Fibroblast of lung (primary cell): ENCODE data around the gene KIAA0232. TPM values are rescaled to one million over a fixed set of nuclear protein-coding genes. Genes with fewer than 3 reads are reported as not detected.

Experiments used
- DNase-seq, 2 donors: peaks; one replicate each; pipeline versions ENCODE4 v3.0.0 to v3.0.0-alpha.2; 2010; ENCODE audit warnings: low read depth in 2 of 2
- H2AFZ ChIP-seq: 2 replicates; pipeline ENCODE4 v1.5.1; 2012; ENCODE audit warnings: low read length, control low read depth, inconsistent platforms
- H3K27ac ChIP-seq: 2 replicates; pipeline ENCODE4 v1.5.1; 2011; ENCODE audit warnings: low read length, control low read depth; ENCODE audit not compliant: insufficient read depth
- H3K27me3 ChIP-seq: 2 replicates; pipeline ENCODE4 v1.5.1; 2011; ENCODE audit warnings: mild to moderate bottlenecking, low read length; ENCODE audit not compliant: control insufficient read depth, insufficient read depth
- H3K36me3 ChIP-seq: 2 replicates; pipeline ENCODE4 v1.5.1; 2011; ENCODE audit warnings: low read length; ENCODE audit not compliant: control insufficient read depth, insufficient read depth
- H3K4me1 ChIP-seq: 2 replicates; pipeline ENCODE4 v1.5.1; 2011; ENCODE audit warnings: low read length; ENCODE audit not compliant: control insufficient read depth, insufficient read depth; ENCODE audit errors: extremely low read depth
- H3K4me2 ChIP-seq: 2 replicates; pipeline ENCODE4 v1.5.1; 2011; ENCODE audit warnings: low read length, control low read depth; ENCODE audit not compliant: insufficient read depth; ENCODE audit errors: extremely low read depth
- H3K4me3 ChIP-seq, 4 experiments: fragments of 200-600 bp in 1 of 4; sonication (generic) in 1 of 4; replicated peaks in 1 of 4; 2 replicates each; pipeline ENCODE4 v1.5.1; 2011 to 2016; ENCODE audit warnings: low read length in 4 of 4, low read depth in 3 of 4, mild to moderate bottlenecking in 3 of 4, control low read depth in 2 of 4, inconsistent platforms in 1 of 4, mixed read lengths in 1 of 4; ENCODE audit not compliant: insufficient read depth in 1 of 4; ENCODE audit errors: control extremely low read depth in 1 of 4
- H3K79me2 ChIP-seq: 2 replicates; pipeline ENCODE4 v1.5.1; 2012; ENCODE audit warnings: mild to moderate bottlenecking, low read length, inconsistent platforms; ENCODE audit not compliant: control insufficient read depth, insufficient read depth
- H3K9ac ChIP-seq: 2 replicates; pipeline ENCODE4 v1.5.1; 2011; ENCODE audit warnings: mild to moderate bottlenecking, low read length, control low read depth; ENCODE audit not compliant: insufficient read depth
- H3K9me3 ChIP-seq: 2 replicates; pipeline ENCODE4 v1.5.1; 2012; ENCODE audit warnings: low read depth, low read length; ENCODE audit not compliant: control insufficient read depth, insufficient read depth
- H4K20me1 ChIP-seq: 2 replicates; pipeline ENCODE4 v1.5.1; 2011; ENCODE audit warnings: low read length; ENCODE audit not compliant: control insufficient read depth, insufficient read depth; ENCODE audit errors: extremely low read depth
- CTCF ChIP-seq, 2 donors: IDR thresholded peaks in 1 of 2; conservative IDR thresholded peaks in 1 of 2; 1 replicate in 1 of 2; 2 replicates in 1 of 2; pipeline ENCODE4 v1.5.1; 2011 to 2012; ENCODE audit warnings: low read length in 2 of 2, control low read depth in 1 of 2, inconsistent platforms in 1 of 2, low read depth in 1 of 2, mild to moderate bottlenecking in 1 of 2
- EZH2 ChIP-seq: IDR thresholded peaks from 2 replicates; pipeline ENCODE4 v1.5.1; 2012; ENCODE audit warnings: low read length, control low read depth, mild to moderate bottlenecking; ENCODE audit errors: missing control alignments
- polyA plus RNA-seq, 2 donors: library from polyadenylated mRNA; depleted of rRNA in 1 of 2; stranded (reverse) in 1 of 2; unstranded in 1 of 2; fragments of >200 nt; gene quantifications; 2 replicates each; pipeline ENCODE4 v1.2.1, GENCODE V29; 2011 to 2012; ENCODE audit warnings: missing spikeins in 1 of 2
- total RNA-seq: library from RNA; depleted of rRNA; stranded (reverse); fragments of >200 nt; gene quantifications from 2 replicates; pipeline ENCODE4 v1.2.1, GENCODE V29; 2014

The KIAA0232 gene
- total and polyA plus RNA-seq, 2 donors (not counting 1 experiment from before 2014, with no cell fraction given): 18.0 to 18.8 TPM

GRCh38 chr4:6857009-6857882 lies 74.7 kb downstream of the KIAA0232 start:
- H3K36me3 ChIP-seq: peaks cover 6% of the 10 kb centered on the region
- DNase-seq: no peak
- H3K4me2 ChIP-seq: no peak overlapping the region
- H3K9me3 ChIP-seq: no peaks in the 10 kb centered on the region
- H2AFZ ChIP-seq: no peak overlapping the region
- no peak overlapping the region for H3K9ac ChIP-seq
- H3K4me1 ChIP-seq: peaks cover 4% of the 10 kb centered on the region
- no peaks in the 10 kb centered on the region for H3K79me2 ChIP-seq
- H3K27ac ChIP-seq: no peak overlapping the region
- no peaks in the 10 kb centered on the region for H4K20me1 ChIP-seq
- TF ChIP-seq CTCF (conservative IDR thresholded peaks at IDR 0.05 in 1 of 2, IDR thresholded peaks at IDR 0.05 in 1 of 2; ENCODE audit: low read depth in 1 of 2, low read length in 2 of 2) (no peak), EZH2 (no peak)
- H3K4me3 ChIP-seq: no peak overlapping the region
- H3K27me3 ChIP-seq: no peaks in the 10 kb centered on the region

GRCh38 chr4:6858997-6859396 lies 76.5 kb downstream of the KIAA0232 start:
- Histone ChIP-seq H3K36me3 (peaks cover 6% of the 10 kb centered on the region), H2AFZ (no peak overlapping the region)

GRCh38 chr4:6859543-6859942 lies 77.0 kb downstream of the KIAA0232 start:
- Histone ChIP-seq H3K36me3 (peaks cover 6% of the 10 kb centered on the region), H3K9ac (no peak overlapping the region), H3K4me2 (no peak overlapping the region), H3K4me1 (peaks cover 4% of the 10 kb centered on the region), H3K27me3 (no peaks in the 10 kb centered on the region), H3K9me3 (no peaks in the 10 kb centered on the region), H3K27ac (no peak overlapping the region), H2AFZ (no peak overlapping the region), H3K4me3 (no peak overlapping the region), H3K79me2 (no peaks in the 10 kb centered on the region), H4K20me1 (no peaks in the 10 kb centered on the region)
- TF ChIP-seq CTCF (conservative IDR thresholded peaks at IDR 0.05 in 1 of 2, IDR thresholded peaks at IDR 0.05 in 1 of 2; ENCODE audit: low read depth in 1 of 2, low read length in 2 of 2): no peak
- TF ChIP-seq EZH2: no peak
- no peak for DNase-seq

More at GRCh38 chr4:6858997-6859396, 76.5 kb downstream of the KIAA0232 start:
- no peak overlapping the region for H3K9ac ChIP-seq
- no peak for TF ChIP-seq CTCF (conservative IDR thresholded peaks at IDR 0.05 in 1 of 2, IDR thresholded peaks at IDR 0.05 in 1 of 2; ENCODE audit: low read depth in 1 of 2, low read length in 2 of 2)
- no peaks in the 10 kb centered on the region for H3K79me2 ChIP-seq
- H3K9me3 ChIP-seq: no peaks in the 10 kb centered on the region
- H4K20me1 ChIP-seq: no peaks in the 10 kb centered on the region
- H3K4me2 ChIP-seq: no peak overlapping the region
- no peak for DNase-seq
- no peaks in the 10 kb centered on the region for H3K27me3 ChIP-seq
- H3K4me1 ChIP-seq: peaks cover 4% of the 10 kb centered on the region
- no peak overlapping the region for H3K27ac ChIP-seq
- no peak overlapping the region for H3K4me3 ChIP-seq
